ENCODE results near the gene ZNF232. TPM values are rescaled to one million over a fixed set of nuclear protein-coding genes. Genes with fewer than 3 reads are reported as not detected.
"Not testable (repeated sequence)": the region's sequence is repeated elsewhere in the genome, so short reads cannot be mapped to it uniquely, and the experiment has no call there.

Gene ZNF232
- total RNA-seq, 1 donor from 2014 or later = 27.2 TPM

GRCh38 chr17:5121186-5121841, 9.6 kb upstream of the ZNF232 start:
- DNase-seq (ENCODE audit: low spot score in 2 of 2, unreplicated experiment in 2 of 2) = peak in 1 of 2 experiments; percentile 24
- H3K9me3 Mint-ChIP-seq = peaks cover 10% of the 10 kb centered on the region
- TF ChIP-seq CTCF (IDR thresholded peaks at IDR 0.05; ENCODE audit: unreplicated experiment) = no peak
- peaks cover 6% of the 10 kb centered on the region for H3K4me1 Mint-ChIP-seq
- H3K27ac Mint-ChIP-seq = no peak overlapping the region
- H3K4me3 Mint-ChIP-seq = peak overlapping the region; percentile 75
- peaks cover 41% of the 10 kb centered on the region for H3K27me3 Mint-ChIP-seq (ENCODE audit: low read depth)
- H3K36me3 Mint-ChIP-seq = no peaks in the 10 kb centered on the region

GRCh38 chr17:5120436-5121185, 8.9 kb upstream of the ZNF232 start:
- not testable (repeated sequence) for H3K4me1 Mint-ChIP-seq, H3K9me3 Mint-ChIP-seq, H3K36me3 Mint-ChIP-seq, H3K27ac Mint-ChIP-seq
- DNase-seq (ENCODE audit: low spot score in 2 of 2, unreplicated experiment in 2 of 2) = peak in 1 of 2 experiments; percentile 28
- peak overlapping the region; percentile 23 for H3K4me3 Mint-ChIP-seq
- peaks cover 34% of the 10 kb centered on the region for H3K27me3 Mint-ChIP-seq (ENCODE audit: low read depth)

GRCh38 chr17:5120036-5120435, 8.4 kb upstream of the ZNF232 start:
- H3K27me3 Mint-ChIP-seq (ENCODE audit: low read depth) = peaks cover 31% of the 10 kb centered on the region
- peaks cover 10% of the 10 kb centered on the region for H3K9me3 Mint-ChIP-seq
- no peak overlapping the region for H3K4me3 Mint-ChIP-seq
- H3K27ac Mint-ChIP-seq = no peak overlapping the region
- peak in 1 of 2 experiments; percentile 22 for DNase-seq (ENCODE audit: low spot score in 2 of 2, unreplicated experiment in 2 of 2)
- H3K4me1 Mint-ChIP-seq = peaks cover 6% of the 10 kb centered on the region
- no peak for TF ChIP-seq CTCF (IDR thresholded peaks at IDR 0.05; ENCODE audit: unreplicated experiment)
- H3K36me3 Mint-ChIP-seq = no peaks in the 10 kb centered on the region

- DNase-seq (ENCODE audit: low spot score in 2 of 2, unreplicated experiment in 2 of 2) = no peak
- Mint-ChIP-seq H3K36me3 (no peaks in the 10 kb centered on the region), H3K4me3 (no peak overlapping the region), H3K4me1 (peaks cover 6% of the 10 kb centered on the region), H3K9me3 (peaks cover 10% of the 10 kb centered on the region), H3K27me3 (ENCODE audit: low read depth) (peaks cover 18% of the 10 kb centered on the region), H3K27ac (no peak overlapping the region)
- TF ChIP-seq CTCF (IDR thresholded peaks at IDR 0.05; ENCODE audit: unreplicated experiment) = no peak
Measured at GRCh38 chr17:5118219-5118618, 6.5 kb upstream of the ZNF232 start.

- Mint-ChIP-seq H3K27ac (no peak within 1 kb of the TSS), H3K9me3 (peaks cover 10% of the 10 kb centered on the region), H3K36me3 (no peaks in the 10 kb centered on the region), H3K27me3 (ENCODE audit: low read depth) (peaks cover 9% of the 10 kb centered on the region), H3K4me1 (peaks cover 6% of the 10 kb centered on the region), H3K4me3 (no peak within 1 kb of the TSS)
- no peak for TF ChIP-seq CTCF (IDR thresholded peaks at IDR 0.05; ENCODE audit: unreplicated experiment)
- DNase-seq (ENCODE audit: low spot score in 2 of 2, unreplicated experiment in 2 of 2) = no peak
Measured at GRCh38 chr17:5115673-5116651, 4.3 kb upstream of the ZNF232 start, which contains the start of gene USP6. Gene USP6, plus strand, starts transcription at chr17:5116032. Its CDS starts 14,336 bp downstream, at chr17:5130368.
